PFSK-1 (cell line): ENCODE data around the gene C9orf85.

Experiments used
- POLR2AphosphoS5 ChIP-seq: IDR thresholded peaks from 2 replicates; pipeline ENCODE4 v1.6.1; 2012; ENCODE audit warnings: low read depth, mild to moderate bottlenecking, control low read depth, low read length, moderate library complexity
- TAF1 ChIP-seq: IDR thresholded peaks from 2 replicates; pipeline ENCODE4 v1.6.1; 2012; ENCODE audit warnings: low read length, control low read depth, borderline replicate concordance; ENCODE audit not compliant: insufficient read depth

GRCh38 chr9:71928806-71929205, 17.4 kb downstream of the C9orf85 start:
- TF ChIP-seq TAF1 (no peak), POLR2AphosphoS5 (no peak)
